GM18526 (cell line): ENCODE results near the gene CARD6.

Experiments
- POLR2A ChIP-seq: IDR thresholded peaks from 3 replicates; pipeline ENCODE4 v1.6.1; 2011; ENCODE audit not compliant: insufficient read length; ENCODE audit errors: extremely low read depth

Gene CARD6

GRCh38 chr5:40841068-40841805, at the start of gene CARD6:
Gene CARD6 (plus strand): TSS chr5:40841367. CDS start chr5:40841383, 16 bp downstream.
- no peak for TF ChIP-seq POLR2A

GRCh38 chr5:40791715-40792139, 49.4 kb upstream of the CARD6 start:
- no peak for TF ChIP-seq POLR2A

- no peak for TF ChIP-seq POLR2A
Measured at GRCh38 chr5:40796487-40796889, 44.7 kb upstream of the CARD6 start.

- no peak for TF ChIP-seq POLR2A
Measured at GRCh38 chr5:40797273-40798011, 43.7 kb upstream of the CARD6 start.

- peak; percentile 69 for TF ChIP-seq POLR2A
Measured at GRCh38 chr5:40798012-40798800, 43.0 kb upstream of the CARD6 start, which contains the start of gene PRKAA1. Gene PRKAA1 (minus strand): TSS chr5:40798374. CDS start chr5:40798189, 185 bp downstream.

- no peak for TF ChIP-seq POLR2A
Measured at GRCh38 chr5:40798801-40799210, 42.4 kb upstream of the CARD6 start.

GRCh38 chr5:40799258-40799657, 41.9 kb upstream of the CARD6 start:
- TF ChIP-seq POLR2A, result no peak

- no peak for TF ChIP-seq POLR2A
Measured at GRCh38 chr5:40801771-40802562, 39.2 kb upstream of the CARD6 start.

GRCh38 chr5:40812125-40812524, 29.0 kb upstream of the CARD6 start:
- no peak for TF ChIP-seq POLR2A

GRCh38 chr5:40813698-40814281, 27.4 kb upstream of the CARD6 start:
- no peak for TF ChIP-seq POLR2A

- TF ChIP-seq POLR2A, result no peak
Measured at GRCh38 chr5:40823459-40823858, 17.7 kb upstream of the CARD6 start.

GRCh38 chr5:40825461-40826043, 15.6 kb upstream of the CARD6 start:
- peak; percentile 35 for TF ChIP-seq POLR2A

GRCh38 chr5:40826489-40827187, 14.5 kb upstream of the CARD6 start:
- TF ChIP-seq POLR2A, result no peak
